Measurements from ENCODE around the gene TMEM260.
A peak's percentile ranks its signal among the peaks of the same experiment; 100 is the strongest.

Gene TMEM260

DNA sequence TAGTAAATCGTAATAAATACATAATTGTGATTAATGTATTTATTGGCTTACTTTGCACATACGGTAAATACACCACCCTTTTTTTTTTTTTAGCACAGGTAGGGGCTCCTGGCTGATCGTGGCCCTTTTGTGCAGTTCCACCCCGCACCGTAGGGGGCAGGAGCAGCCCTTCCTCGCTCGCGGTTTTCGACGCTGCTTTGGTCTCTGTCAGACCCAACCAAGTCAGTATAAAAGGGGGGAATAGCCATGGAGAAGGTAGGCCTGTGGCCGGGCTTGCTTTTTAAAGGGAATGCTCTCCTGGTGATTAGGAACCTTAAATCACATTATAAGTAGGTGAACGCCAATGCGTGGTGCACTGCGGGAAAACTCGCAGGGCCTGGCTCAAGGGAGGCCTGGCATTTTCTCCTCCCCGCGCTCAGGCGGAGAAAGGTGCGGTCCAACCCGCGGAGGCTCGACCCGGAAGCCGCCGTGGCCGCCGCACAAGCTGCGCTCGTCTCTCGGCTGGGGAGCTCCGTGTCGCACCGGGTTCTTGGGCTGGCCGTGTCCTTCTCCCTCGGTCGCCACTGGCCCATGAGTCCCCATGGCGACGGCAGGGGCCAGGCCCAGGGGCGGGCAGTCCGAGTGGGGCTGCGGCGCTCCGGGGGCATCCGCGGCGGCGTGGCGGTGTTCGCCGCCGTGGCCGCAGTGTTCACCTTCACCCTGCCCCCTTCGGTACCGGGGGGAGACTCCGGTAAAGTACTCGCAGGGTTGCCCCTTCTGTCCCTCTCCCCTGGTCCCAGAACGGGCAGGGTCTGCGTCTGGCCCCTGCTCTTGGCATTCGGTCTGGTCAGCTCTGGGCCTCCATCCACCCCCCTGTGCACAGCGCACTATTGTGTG lies at the start of gene TMEM260:
Gene TMEM260 (plus strand): TSS at position 454 of the 876 bp plus-strand sequence. CDS start 117 bp downstream, at position 571.
- DNase-seq: peak; percentile 86 to 90

DNA sequence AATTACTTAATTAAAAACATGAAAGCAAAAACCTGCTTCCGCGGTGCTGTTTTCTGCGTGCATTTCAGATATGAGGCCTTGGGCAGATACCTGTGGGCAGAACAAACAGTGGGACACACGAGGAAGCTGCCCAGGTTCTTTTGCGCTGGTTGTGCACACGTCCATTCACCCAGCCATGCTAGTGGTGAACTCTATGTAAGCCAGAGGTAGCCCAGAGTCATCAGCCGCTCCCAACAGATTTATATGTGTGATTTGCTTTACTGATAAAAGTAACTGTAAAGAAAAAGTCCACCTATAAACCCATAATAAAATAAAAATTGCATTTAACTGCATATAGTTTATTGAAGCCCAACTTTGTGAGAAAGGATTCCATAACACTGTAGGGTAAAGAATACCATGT lies 47.1 kb upstream of the TMEM260 start:
- DNase-seq: no peak

DNA sequence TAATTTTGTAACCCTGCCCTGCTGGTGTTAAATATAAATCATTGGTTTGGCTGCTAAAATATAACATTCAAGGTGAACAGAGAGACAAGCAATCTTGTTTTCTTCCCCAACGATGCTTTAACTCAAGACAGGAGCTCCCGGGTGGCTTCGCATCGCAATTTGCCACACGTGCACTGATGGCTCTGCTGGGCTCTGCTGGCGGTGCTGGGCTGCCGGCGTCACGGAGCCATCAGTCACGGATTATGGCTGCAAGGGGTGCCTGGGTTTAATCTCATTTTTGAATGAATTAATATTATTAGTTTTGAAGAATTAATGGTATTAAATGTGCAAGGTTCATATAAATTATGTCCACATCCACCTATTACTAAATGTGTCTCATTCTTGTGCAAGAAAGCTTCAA lies 44.9 kb upstream of the TMEM260 start:
- no peak for DNase-seq

DNA sequence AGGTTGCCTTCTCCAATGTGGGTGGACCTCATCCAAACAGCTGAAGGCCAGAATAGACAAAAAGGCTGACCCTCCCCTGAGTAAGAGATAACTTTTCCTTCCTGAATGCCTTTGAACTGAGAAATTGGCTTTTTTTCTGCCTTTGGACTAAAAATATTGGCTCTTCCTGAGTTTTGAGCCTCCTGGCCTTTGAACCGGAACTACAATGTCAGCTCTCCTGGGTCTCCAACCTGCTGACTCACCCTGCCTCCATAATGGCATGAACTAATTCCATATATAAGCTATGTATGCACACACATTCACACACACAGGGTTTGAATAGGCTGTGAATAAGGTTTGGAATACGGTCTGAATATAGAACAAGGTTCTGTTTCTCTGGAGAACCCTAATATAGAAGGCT lies 39.7 kb upstream of the TMEM260 start:
- no peak for DNase-seq

DNA sequence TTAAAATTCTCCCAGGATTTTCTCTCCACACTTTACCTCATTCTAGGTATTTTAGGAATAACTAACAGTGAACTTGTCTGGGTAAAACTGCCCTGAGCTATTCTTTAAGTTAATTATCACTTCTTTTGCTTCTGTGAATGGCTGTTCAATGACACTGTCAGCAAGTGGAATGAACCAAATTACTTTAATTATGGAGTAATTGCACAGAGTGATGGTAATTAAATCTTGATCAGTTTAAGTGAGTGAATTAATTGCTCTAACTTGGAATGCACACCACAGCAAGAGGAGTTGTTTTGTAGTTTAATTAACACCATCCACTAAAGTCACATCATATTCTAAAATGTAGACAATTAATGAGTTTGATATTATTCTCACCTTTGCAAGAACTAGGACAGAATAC lies 36.2 kb upstream of the TMEM260 start:
- DNase-seq: no peak

DNA sequence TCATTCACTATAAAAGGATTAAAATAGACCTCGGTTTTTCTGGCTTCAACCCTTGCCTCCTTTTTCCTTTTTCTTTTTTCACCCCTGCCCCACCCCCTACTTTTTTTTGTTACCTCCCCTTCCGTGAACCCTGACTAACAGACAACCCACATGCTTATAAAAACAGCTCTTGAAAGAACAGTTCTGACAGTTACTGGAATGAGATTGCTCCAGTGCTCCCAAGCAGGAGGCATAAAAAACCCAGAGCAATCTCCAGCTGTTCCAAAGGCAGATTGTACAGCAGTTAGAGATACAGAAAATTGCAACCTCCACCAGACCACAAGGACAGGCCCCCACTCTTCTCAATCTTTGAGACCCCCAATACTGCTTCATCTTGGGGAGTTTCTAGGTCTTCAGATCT lies 29.9 kb upstream of the TMEM260 start:
- DNase-seq: no peak

DNA sequence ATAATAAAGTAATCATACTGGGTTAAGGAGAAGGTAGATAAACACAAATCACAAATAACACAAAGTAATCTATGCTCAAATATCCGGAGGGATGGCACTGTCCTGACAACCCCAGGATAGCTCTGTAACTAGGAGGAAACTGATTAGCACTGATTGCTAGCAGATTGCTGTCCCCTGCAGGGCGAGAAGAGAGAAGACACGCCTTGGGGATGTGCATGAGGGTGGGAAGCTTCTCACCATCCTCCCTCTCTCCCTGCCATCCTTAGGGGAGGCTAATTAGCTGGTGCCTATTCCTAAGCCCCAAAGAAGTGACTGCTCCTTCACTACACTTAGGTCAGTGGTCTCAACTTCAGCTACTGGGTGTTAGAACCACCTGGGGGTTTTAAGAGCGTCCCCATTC lies 27.0 kb upstream of the TMEM260 start:
- DNase-seq: no peak

DNA sequence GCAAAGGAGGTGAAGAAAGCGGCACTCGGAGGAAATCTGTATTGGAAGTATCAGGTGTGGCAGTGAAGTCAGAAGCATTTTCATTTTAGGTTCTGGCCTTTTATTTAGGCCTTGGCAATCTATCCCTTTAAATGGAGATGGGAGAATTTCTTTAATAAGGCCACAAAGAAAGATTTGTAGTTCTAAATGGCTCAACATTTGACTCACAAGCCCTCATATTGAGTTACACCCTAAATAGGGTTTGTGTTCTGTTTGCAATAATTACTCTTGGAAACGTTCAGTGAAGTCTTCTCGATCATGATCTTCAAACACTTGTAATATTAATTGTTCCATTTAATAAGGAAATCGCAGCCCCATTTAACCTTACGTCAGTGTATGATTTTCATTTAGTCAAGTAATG lies 25.3 kb upstream of the TMEM260 start:
- no peak for DNase-seq

DNA sequence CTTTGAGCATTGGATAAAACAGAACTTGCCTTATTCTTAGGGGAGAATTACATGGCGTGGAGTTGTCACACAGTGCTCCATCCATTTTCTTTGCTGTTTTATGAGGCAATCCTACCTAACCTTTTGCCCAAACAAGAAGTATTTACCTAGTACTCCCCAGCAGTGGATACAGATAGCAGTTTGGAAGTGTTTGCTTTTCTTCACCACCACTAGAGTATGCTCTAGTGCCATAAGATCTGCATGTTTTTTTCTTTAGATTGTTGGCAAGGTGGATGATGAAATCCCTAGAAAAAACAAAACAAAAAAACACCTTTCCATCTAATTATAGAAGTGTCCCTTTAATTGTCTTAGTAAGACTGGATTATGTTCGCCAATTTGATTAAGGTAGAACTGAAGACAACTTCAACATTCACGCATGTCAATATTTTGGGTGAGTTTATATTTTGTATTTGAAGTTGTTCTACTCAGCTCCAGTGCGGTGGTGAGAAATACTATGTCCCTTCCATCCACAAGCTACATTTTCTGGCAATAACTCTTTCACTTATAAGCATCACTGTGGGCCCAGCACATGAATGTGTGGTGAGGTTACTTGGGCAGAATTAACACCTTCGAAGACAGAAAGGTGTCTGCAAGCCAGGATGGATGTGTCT lies 23.6 kb upstream of the TMEM260 start:
- DNase-seq: no peak

DNA sequence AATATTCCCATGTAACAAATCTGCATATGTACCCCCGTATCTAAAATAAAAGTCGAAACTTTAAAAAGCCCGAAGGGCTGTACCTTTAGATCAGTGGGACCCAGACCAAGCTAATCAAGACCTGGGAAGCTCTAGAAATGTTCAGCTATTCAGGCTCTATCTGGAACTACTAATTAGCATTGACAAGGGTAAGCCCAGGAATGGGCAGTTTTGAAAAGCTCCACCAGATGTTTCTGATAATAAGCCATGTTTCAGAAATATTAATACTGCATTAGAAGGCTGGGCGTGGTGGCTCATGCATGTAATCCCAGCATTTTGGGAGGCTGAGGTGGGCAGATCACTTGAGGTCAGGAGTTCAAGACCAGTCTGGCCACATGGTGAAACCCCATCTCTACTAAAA lies 20.4 kb upstream of the TMEM260 start:
- no peak for DNase-seq

DNA sequence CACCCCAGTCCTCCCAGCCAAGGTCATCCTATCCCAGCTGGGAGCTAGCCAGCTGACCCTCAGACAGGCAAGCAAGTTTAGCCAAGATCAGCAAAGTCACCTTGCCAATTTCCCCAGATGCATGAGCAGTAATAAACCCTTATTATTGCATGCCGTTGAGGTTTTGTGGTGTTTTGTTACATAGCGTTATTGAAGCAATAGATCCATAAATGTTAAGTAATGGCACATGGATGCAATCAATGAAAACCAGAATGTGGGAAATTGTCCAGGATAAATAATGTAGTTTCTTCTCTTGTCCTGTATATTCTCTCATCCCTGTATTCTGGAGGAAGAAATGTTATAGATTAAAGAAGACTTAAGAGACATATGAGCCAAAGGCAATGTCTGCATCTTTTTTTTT lies 18.0 kb upstream of the TMEM260 start:
- no peak for DNase-seq

DNA sequence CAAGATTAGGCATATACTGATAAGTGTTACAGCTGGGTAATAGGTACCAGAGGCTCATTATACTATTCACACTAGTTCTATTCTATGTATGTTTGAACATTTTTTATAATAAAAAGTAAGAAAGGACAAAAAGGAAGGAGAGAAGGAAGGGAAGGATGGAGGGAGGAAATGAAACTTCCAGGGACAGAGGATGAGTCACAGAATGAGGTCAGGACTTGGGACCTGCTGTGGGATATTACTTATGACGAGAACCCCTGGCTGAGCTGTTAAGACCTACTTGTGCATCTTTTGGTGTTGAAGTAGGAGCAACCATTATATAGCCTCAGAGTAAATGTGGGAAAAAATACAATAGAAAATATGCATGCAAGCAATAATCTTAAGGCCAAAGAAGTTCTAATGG lies 16.7 kb upstream of the TMEM260 start:
- no peak for DNase-seq

DNA sequence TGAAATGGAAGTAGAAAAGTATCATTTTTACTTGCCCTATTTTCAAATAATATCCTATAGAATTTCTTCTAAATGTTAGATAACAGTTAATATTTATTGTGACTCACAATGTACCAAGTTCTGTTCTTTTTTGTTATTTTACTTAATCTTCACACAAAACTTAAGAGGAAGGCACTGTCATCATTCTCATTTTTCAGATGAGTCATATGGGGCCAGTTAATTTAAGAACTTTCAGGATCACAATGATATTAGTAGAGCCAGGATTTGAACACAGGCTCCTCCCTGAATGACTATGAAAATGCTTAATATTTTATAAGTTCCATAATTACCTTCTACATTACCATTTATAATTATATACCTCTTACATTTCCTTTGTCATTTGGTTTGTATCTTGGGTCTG lies 10.4 kb upstream of the TMEM260 start:
- DNase-seq: no peak

DNA sequence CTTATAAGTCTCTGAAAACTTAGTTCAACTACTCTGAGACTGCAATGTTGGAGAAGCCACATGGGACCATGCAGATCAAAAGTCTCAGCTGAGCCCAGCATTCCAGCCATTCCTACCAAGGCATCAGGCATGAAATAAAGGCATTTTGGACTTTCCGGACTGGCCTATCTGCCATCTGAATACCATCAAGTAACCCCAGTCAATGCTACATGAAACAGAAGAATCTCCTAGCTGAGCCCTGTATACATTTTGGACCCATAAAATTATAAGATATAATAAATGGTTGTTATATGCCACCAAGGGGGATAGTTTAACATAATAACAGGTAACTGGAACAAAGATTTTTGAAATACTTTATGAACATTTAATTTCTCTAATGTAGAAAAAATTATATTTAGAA lies 9.3 kb upstream of the TMEM260 start:
- DNase-seq: no peak

DNA sequence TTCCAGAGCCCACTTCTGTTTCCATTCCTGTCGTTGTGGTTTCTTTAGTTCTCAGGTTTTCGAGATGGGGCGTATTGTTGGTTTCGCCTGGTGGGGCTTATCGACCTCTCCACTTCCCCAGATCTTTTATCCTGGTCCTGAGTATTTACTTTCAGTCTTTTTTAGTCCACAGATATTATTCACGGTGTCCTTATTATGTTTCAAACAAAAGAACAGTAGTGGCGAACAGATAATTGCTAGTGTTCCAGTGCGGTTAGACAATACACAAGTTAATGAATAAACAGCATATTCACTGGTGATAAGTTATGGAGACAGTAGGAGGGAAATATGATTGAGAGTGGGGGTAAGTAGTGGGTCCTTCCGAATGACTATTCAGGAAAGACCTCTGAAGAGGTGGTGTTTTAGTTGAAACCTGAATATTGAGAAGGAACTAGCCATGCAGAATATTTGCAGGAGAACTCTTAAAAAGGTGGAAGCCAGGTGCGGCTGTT lies 668 bp downstream of the TMEM260 start:
- DNase-seq: no peak

DNA sequence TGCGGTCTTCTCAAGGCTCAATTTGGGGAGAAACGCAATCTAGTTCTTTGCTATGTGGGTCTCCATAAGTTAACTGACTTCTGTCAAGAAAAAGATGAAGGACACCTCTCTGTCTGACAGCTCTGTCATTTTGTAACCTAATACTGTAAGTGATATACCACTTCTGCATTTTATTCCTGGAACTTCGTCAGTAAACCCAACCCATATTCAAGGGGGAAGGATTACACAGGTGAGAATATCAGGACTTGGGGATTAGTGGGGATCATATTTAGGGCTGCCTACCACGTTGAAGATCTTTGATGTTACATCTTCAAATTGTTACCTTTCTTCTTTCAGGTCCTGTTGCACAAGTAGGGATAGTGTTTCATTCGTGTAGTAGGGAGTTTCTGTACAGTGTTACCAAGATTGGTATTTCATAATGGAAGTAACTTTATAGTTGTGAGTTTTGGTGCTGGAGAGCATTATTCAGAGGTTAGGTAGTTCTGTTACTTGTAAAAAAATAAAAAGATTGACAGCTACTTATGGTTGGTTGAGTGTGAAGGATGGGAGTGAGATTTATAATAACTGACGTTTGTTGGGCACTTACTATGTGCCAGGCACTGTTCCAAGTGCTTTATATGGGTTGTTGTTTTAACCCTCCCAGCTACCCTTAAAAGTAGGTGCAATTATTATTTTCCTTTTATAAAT lies 1.6 kb downstream of the TMEM260 start:
- DNase-seq: no peak

DNA sequence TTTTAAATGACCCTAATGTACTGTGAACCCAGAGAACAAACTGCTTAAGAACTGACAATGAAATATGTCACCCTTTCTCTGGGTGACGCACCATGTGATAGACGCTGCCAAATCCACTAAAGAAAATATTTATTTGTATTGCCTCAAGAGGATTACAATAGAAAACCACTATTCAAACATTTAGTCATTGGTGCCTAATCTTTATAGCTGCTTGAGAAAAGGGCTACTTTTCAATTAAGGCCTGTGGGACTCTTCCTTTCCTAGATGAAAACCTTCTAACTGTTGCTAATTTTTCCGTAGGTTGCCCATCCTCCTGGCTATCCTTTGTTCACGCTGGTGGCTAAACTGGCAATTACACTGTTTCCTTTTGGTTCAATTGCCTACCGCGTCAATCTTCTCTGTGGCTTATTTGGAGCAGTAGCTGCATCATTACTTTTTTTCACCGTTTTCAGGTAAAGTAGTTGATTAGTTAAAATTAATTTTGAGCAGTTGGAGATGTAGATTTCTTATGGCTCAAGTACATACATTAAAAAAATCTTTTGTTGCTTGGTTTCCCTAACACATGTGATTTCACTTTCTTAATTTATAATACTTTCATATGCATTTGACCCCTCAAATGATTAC lies 6.0 kb downstream of the TMEM260 start:
- no peak for DNase-seq

DNA sequence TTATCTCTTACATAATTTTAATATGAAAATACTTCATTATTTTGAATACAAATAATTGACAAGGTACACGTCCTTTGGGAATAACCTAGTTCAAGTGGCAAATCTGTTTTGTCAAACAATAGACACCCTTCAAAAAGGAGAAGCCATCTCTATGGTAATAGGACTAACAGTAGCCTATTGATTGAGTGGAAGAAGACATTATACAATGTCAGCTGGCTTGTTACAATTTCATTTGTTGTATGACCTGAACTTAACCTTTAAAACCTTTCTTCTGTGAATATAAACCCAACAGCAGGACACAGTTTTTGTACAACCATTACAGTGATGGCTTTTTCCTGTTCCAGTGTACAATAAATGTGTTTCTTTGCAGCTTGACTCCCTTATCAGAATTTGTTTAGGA lies 8.1 kb downstream of the TMEM260 start:
- DNase-seq: no peak

DNA sequence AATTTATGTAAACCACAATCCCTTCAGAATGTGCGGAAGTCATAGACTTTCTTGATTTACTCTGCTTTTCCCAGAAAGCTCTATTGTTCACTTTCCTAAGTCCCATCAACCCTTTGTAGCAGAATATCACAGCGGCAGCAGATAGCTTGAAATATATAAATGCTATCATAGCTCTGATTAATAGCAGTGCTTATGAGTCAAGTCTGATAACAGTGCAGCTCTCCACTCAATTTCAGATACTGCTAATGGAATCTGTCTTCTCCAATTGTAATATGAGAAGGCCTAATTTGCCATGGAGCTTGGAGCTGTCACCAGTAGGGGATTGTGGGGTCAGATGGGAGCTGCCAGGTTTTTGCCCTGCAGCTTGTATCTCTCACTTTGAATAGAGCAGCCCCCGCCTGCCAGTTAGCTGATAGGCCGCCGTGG lies 10.9 kb downstream of the TMEM260 start:
- no peak for DNase-seq

DNA sequence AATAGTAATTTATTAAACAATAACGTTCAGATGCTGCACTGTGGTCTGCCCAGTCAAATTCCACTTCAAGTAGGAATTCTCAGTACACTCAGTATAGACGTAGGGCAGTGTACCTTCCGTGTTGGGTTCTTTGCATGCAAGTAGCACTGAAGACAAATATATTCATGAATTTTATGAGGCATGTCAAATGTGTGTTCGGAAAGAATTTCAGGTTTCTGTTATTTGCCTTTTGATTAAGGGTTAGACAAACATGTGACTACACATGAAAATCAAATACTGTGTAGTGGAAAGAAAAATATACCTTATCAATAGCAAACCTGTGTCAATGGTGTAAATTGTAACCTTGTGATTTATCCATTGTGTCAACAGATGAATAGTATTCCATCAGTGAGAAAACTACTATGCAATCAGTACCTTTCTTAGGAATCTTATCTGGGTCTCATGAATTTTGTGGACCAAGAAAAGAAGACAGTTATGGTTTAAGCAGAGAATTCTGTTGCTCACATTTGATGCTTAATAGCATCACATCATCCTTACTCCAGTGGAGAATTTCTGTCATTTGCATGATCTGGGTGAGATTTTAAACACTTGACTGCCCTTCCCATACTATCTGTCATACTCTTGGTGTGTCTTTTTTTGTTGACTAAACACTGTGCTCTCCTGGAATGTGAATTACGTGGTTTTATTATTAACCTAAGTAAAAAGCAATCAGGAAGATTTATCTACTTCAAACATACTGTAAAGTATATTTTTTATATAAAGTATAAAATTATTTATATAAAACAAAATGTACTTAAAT lies 13.3 kb downstream of the TMEM260 start:
- DNase-seq: no peak

DNA sequence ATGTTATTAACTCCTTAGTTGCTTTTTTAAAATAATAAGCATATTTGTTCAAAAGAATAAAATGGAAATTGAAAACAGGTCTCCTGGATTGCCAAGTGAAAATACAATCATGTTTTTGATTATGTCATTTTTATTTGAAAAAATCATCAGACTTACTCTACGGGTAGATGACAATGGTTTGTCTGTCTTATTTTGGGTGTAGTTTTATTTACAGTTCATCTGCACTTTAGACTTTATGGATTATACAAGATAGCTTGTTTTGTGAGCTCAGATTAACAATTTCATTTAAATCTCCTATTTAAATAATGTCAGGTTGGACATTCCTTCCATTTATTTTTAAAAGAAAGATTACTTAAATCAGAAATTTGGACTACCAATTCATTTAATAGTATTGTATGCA lies 14.8 kb downstream of the TMEM260 start:
- no peak for DNase-seq

DNA sequence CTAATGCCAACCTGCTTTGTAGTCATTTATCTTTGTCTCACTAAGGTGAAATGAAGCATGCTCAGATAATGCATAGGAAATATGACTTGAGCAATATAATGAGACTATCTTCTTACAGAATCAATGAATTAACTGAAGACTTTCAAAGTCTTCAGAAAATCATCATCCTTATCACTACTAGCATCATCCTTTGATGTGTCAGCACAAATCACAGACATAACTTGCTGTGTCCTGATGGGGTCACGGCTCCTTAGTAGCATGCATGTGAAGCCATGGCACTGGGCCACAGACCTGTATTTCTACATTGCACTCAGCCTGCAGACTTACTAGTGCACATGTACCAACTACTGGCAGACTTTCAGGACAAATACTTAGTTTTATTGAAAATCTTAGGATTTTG lies 18.9 kb downstream of the TMEM260 start:
- no peak for DNase-seq

Data from NCI-H446 (cell line).